HL-60 (cell line): ENCODE measurements around the gene ALK.

Source experiments
- CTCF ChIP-seq: IDR thresholded peaks from one replicate; pipeline ENCODE4 v1.5.1; 2011; ENCODE audit warnings: low read length, control low read depth, inconsistent platforms; ENCODE audit not compliant: insufficient read depth
- GABPA ChIP-seq: IDR thresholded peaks from 2 replicates; pipeline ENCODE4 v1.6.1; 2012; ENCODE audit warnings: low read depth
- POLR2AphosphoS5 ChIP-seq: IDR thresholded peaks from 2 replicates; pipeline ENCODE4 v1.6.1; 2012; ENCODE audit warnings: low read depth

DNA sequence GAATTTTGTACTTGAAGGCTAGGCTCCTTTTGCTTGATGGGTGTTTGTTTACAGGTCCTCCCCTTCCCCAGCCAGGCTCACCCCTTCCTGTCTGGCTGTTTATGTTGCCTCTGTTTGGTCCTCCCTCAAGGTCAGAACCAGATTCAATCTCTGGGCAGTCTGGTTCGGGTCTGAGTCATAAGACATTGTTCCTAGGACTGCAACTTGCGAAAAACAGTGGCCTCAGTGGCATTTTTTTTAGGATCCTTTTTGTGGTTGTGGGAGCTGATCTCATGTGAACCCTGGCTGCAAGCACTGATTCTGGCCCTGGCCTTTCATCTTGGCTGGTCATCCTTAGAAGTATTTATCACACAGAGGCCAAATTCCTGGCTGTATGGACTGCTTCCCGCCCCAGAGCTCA lies 435.8 kb downstream of the ALK start:
- TF ChIP-seq CTCF (no peak), POLR2AphosphoS5 (no peak), GABPA (no peak)
